Activated CD4-positive, alpha-beta T cell treated with anti-CD3 and anti-CD28 coated beads for 48 hours (primary cell): Measurements from ENCODE around the gene HIRIP3.
A peak's percentile ranks its signal among the peaks of the same experiment; 100 is the strongest.
"Not testable (repeated sequence)": the region's sequence is repeated elsewhere in the genome, so short reads cannot be mapped to it uniquely, and the experiment has no call there.

Source experiments
- DNase-seq: peaks from one replicate; pipeline ENCODE4 v3.0.0-alpha.2; 2020

HIRIP3 gene

GRCh38 chr16:29995324-29995910 lies at the start of gene HIRIP3:
HIRIP3 (minus strand) TSS chr16:29995617; CDS start chr16:29995605, 12 bp downstream.
- peak; percentile 92 for DNase-seq

GRCh38 chr16:30041841-30042240 lies 46.4 kb upstream of the HIRIP3 start:
- DNase-seq, result no peak

GRCh38 chr16:30040690-30041089 lies 45.3 kb upstream of the HIRIP3 start:
- DNase-seq, result not testable (repeated sequence)

DNA sequence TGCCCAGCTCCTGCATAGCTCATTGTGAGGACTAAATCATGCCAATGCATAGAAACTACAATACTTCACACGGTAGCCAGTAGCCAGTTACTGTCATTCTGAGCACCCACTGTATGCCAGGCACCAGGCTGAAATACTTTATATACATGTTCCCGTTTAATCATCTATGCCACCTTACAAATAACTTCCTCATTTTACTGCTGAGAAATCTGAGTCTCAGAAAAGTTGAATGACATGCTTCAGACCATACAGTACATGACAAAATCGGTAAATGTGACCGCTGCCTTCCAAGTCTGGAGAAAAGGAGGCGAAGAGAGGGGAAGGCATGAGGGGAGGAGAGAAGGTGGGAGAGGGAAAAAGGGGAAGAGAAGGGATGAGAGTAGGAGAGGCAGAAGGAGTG lies 44.8 kb upstream of the HIRIP3 start:
- DNase-seq, result no peak

GRCh38 chr16:30033270-30033669 lies 37.9 kb upstream of the HIRIP3 start:
- peak; percentile 32 for DNase-seq

GRCh38 chr16:30032083-30032819 lies 36.8 kb upstream of the HIRIP3 start:
- DNase-seq, result peak; percentile 75

DNA sequence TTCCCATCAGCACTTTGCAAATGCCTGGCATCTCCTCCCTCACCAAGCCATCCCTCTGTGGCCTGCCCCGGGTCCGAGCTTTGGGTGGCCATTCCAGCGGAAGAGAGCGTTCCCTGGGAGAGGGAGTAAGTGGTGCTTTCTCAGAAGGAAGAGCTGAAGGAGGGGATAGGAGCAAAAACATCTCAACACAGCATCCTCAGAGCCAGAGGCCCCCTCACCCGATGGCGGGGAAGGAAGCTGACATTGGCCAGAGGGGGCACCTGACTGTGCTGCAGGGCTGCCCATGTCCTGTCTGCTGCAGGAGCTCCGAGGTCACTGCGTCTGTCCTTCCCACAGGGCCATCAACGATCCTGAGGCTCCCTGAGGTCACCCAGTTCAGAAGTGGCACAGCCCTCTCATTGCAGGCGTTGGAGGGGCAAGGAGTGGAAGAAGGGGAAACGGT lies 36.1 kb upstream of the HIRIP3 start:
- no peak for DNase-seq

- DNase-seq, result no peak
Observed at GRCh38 chr16:30030841-30031413, 35.5 kb upstream of the HIRIP3 start, which contains the start of gene TLCD3B. TLCD3B (minus strand) TSS chr16:30031271; CDS start chr16:30030527, 744 bp downstream.

DNA sequence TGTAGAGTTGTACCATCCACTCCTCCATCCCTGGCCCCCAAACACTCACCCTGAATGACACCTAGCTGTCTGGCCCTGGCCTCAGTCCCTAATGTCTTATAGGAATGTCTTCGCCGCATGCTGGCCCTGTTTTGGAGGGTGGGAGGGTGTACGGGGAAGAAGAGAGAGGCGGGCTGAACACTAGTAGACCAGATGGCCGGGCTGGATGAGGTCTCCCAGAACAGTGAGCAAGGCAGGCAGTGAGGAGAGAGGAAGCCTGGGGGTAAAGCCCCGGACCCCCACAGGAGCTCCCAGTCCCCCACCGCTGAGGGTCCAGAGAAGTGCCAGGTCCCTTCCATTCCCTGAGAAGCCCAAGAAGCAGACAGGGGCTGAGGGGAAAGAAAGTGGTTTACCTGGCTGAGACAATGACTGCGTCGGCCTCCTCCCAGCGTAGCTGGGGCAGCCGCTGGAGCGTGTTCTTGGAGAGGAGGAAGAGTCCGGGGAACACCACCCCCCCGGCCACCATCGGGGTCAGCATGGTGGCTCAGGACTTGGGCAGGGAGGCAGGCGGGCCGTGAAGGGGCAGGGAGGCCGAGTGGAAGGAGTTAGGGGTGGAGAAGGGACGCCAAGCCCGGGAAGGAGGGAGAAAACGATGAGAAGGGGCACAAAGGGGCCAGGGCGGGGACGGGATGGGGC lies 34.7 kb upstream of the HIRIP3 start:
- DNase-seq, result no peak

DNA sequence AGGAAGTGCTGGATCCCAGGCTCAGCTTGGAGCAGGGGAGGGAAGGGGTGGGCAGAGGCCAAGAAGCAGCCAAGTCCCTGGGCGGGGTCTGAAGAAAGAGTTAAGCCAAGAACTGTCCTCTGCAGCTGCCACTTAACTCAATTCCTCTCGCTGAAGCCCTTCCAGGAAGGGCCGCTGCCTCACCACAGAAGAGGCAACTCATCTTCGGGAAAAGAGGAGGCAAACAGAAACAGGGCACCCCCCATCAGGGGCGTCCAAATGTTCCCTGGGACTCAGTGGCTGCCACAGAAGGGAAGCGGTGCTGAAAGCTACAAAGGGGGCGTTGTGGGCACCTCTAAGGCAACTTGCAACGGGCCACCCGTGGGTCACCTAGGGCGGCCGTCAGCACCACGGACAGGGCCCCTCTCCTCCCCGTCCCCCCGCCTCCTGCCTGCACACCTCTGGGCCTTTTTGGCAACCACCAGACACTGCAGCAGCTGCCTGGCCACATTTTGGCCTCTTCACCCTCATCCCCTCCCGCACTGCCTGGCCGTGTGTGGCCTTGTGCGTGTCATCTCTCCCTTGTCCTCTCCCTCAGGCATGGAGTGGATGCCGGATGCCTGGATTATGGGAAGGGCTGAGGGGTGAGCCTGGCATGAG lies 33.1 kb upstream of the HIRIP3 start:
- DNase-seq, result peak; percentile 55

- DNase-seq, result no peak
Observed at GRCh38 chr16:30027588-30028437, 32.4 kb upstream of the HIRIP3 start.

GRCh38 chr16:30026449-30026848 lies 31.0 kb upstream of the HIRIP3 start:
- no peak for DNase-seq

DNA sequence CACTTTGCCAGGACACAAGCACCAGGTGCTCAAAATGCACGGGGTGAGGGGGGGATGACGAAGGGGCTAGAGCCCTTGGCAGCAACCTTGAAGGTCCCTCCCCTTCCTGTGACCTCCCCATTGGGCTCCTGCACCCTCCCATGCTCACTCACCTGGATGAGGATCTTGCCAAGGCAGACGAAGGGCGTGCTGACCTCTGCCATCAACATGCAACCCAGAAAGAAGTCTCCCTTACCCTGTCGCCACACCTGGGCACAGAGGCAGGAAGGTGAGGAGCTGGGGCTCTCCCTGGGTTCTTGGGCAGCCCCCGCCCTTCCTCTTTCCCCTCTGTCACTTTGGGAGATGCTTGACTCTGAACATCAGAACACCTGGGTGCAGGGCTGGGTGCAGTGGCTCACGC lies 30.2 kb upstream of the HIRIP3 start:
- no peak for DNase-seq

GRCh38 chr16:30025156-30025555 lies 29.7 kb upstream of the HIRIP3 start:
- no peak for DNase-seq

GRCh38 chr16:30024451-30024850 lies 29.0 kb upstream of the HIRIP3 start:
- no peak for DNase-seq

GRCh38 chr16:30023586-30023985 lies 28.2 kb upstream of the HIRIP3 start:
- no peak for DNase-seq

- DNase-seq, result no peak
Observed at GRCh38 chr16:30022887-30023286, 27.5 kb upstream of the HIRIP3 start, which contains the start of gene C16orf92. C16orf92 (plus strand) TSS chr16:30023198; CDS start chr16:30023341, 143 bp downstream.

DNA sequence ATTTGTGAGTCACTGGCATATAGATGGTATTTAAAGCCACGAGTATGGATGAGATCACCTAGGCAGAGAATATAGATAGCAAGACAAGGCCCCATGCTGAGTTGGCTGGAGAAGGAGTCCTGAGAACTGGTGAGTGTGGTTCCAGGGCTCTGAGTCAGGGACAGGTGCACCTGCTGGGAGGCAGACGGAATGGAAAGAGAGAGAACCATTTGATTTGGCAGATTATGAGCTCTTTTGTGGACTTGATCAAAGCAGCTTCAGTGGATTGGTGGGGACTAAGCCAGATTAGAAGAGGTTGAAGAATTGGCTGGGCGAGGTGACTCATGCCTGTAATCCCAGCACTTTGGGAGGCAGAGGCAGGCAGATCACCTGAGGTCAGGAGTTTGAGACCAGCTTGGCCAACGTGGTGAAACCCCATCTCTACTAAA lies 23.3 kb upstream of the HIRIP3 start:
- peak; percentile 47 for DNase-seq

- DNase-seq, result not testable (repeated sequence)
Observed at GRCh38 chr16:30017937-30018336, 22.5 kb upstream of the HIRIP3 start.

- DNase-seq, result no peak
Observed at GRCh38 chr16:30017277-30017656, 21.9 kb upstream of the HIRIP3 start.

DNA sequence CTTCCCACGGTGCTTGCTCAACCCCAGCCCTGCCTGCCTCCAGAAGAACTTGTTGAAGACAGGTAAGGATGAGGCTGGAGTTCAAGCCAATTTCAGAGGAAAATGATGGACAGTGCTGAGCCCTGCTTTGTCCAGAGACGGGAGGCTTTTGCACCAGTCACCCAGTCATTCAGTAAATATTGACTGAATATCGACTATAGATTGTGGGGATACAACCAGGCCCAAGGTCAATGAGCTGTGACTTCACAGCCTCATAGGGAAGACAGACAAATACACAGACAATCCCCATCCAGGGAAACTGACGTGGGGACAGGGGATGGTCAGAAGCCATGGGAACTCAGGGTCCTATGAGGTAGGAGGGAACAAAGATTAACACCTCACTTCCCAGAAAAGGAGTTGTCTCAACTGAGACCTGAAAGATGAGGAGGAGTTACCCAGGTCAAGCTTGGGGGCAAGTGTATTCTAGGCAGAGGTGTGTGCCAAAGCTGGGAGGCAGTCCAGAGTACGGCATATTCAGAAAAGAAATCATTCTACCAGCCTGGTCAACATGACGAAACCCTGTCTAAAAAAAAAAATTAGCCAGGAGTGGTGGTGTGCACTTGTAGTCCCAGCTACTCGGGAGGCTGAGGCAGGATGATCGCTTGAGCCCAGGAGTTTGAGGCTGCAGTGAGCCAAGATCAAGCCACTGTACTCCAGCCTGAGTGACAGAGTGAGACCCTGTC lies 21.3 kb upstream of the HIRIP3 start:
- DNase-seq, result no peak
